ENCODE results near the gene C9orf85. TPM values are rescaled to one million over a fixed set of nuclear protein-coding genes. Genes with fewer than 3 reads are reported as not detected.

C9orf85 gene
- total RNA-seq, 4 donors from 2014 or later = 8.9 to 21.7 (median 13.0) TPM

- H3K4me3 ChIP-seq (replicated peaks in 1 of 3) = no peak overlapping the region
- H3K36me3 ChIP-seq = no peaks in the 10 kb centered on the region
- no peaks in the 10 kb centered on the region for H3K4me1 ChIP-seq
- TF ChIP-seq POLR2A (IDR thresholded peaks at IDR 0.05) = no peak
- no peak for TF ChIP-seq CTCF (IDR thresholded peaks at IDR 0.05)
- H3K27me3 ChIP-seq = no peaks in the 10 kb centered on the region
- no peak for DNase-seq
- intact Hi-C loops (cut with DNase I) = no loop called here
- no peaks in the 10 kb centered on the region for H3K9me3 ChIP-seq
- no peak overlapping the region for H3K27ac ChIP-seq
- WGBS, 2 donors = 59 to 60% methylated on average over 5 of the region's 5 CpGs
Observed at GRCh38 chr9:71980266-71981190, 69.1 kb downstream of the C9orf85 start.

GRCh38 chr9:71981944-71982343, 70.5 kb downstream of the C9orf85 start:
- TF ChIP-seq POLR2A (IDR thresholded peaks at IDR 0.05) = no peak
- TF ChIP-seq CTCF (IDR thresholded peaks at IDR 0.05) = no peak
- no peaks in the 10 kb centered on the region for H3K4me1 ChIP-seq
- H3K27ac ChIP-seq = no peak overlapping the region
- H3K9me3 ChIP-seq = no peaks in the 10 kb centered on the region
- no peaks in the 10 kb centered on the region for H3K27me3 ChIP-seq
- no peak overlapping the region for H3K4me3 ChIP-seq (replicated peaks in 1 of 3)
- no peak for DNase-seq
- intact Hi-C loops (cut with DNase I) = no loop called here
- WGBS, 2 donors = 94 to 98% methylated on average over 2 of the region's 2 CpGs
- H3K36me3 ChIP-seq = no peaks in the 10 kb centered on the region

GRCh38 chr9:71984403-71984802, 73.0 kb downstream of the C9orf85 start:
- no peak for DNase-seq
- no peaks in the 10 kb centered on the region for H3K9me3 ChIP-seq
- no peaks in the 10 kb centered on the region for H3K4me1 ChIP-seq
- H3K27ac ChIP-seq = no peak overlapping the region
- 75 to 82% methylated on average over 2 of the region's 2 CpGs for WGBS, 2 donors
- no peaks in the 10 kb centered on the region for H3K27me3 ChIP-seq
- intact Hi-C loops (cut with DNase I) = no loop called here
- TF ChIP-seq CTCF (IDR thresholded peaks at IDR 0.05) = no peak
- no peak for TF ChIP-seq POLR2A (IDR thresholded peaks at IDR 0.05)
- H3K36me3 ChIP-seq = no peaks in the 10 kb centered on the region
- no peak overlapping the region for H3K4me3 ChIP-seq (replicated peaks in 1 of 3)

GRCh38 chr9:71984831-71985281, 73.4 kb downstream of the C9orf85 start:
- no peak for TF ChIP-seq POLR2A (IDR thresholded peaks at IDR 0.05)
- no peak for TF ChIP-seq CTCF (IDR thresholded peaks at IDR 0.05)
- DNase-seq = no peak
- no peaks in the 10 kb centered on the region for H3K27me3 ChIP-seq
- 88 to 91% methylated on average over 7 of the region's 7 CpGs for WGBS, 2 donors
- no peak overlapping the region for H3K4me3 ChIP-seq (replicated peaks in 1 of 3)
- no peaks in the 10 kb centered on the region for H3K36me3 ChIP-seq
- H3K27ac ChIP-seq = no peak overlapping the region
- intact Hi-C loops (cut with DNase I) = no loop called here
- no peaks in the 10 kb centered on the region for H3K9me3 ChIP-seq
- no peaks in the 10 kb centered on the region for H3K4me1 ChIP-seq

- intact Hi-C loops (cut with DNase I) = no loop called here
- no peaks in the 10 kb centered on the region for H3K9me3 ChIP-seq
- H3K4me1 ChIP-seq = no peaks in the 10 kb centered on the region
- DNase-seq = no peak
- 75 to 81% methylated on average over 10 of the region's 10 CpGs for WGBS, 2 donors
- peak in 1 of 6 experiments; percentile 14 for TF ChIP-seq CTCF (IDR thresholded peaks at IDR 0.05)
- no peak for TF ChIP-seq POLR2A (IDR thresholded peaks at IDR 0.05)
- H3K4me3 ChIP-seq (replicated peaks in 1 of 3) = no peak overlapping the region
- H3K36me3 ChIP-seq = no peaks in the 10 kb centered on the region
- no peak overlapping the region for H3K27ac ChIP-seq
- no peaks in the 10 kb centered on the region for H3K27me3 ChIP-seq
Observed at GRCh38 chr9:71985297-71985911, 74.0 kb downstream of the C9orf85 start.

Measured in thyroid gland (tissue), 4 donors.